Pons (tissue), 1 donor: ENCODE measurements around the gene CHRD.
"Not testable (repeated sequence)": the region's sequence is repeated elsewhere in the genome, so short reads cannot be mapped to it uniquely, and the experiment has no call there.

Experiments used
- DNase-seq: peaks from one replicate; pipeline ENCODE4 v3.0.0-alpha.2; 2016; ENCODE audit warnings: low spot score

The CHRD gene

DNA sequence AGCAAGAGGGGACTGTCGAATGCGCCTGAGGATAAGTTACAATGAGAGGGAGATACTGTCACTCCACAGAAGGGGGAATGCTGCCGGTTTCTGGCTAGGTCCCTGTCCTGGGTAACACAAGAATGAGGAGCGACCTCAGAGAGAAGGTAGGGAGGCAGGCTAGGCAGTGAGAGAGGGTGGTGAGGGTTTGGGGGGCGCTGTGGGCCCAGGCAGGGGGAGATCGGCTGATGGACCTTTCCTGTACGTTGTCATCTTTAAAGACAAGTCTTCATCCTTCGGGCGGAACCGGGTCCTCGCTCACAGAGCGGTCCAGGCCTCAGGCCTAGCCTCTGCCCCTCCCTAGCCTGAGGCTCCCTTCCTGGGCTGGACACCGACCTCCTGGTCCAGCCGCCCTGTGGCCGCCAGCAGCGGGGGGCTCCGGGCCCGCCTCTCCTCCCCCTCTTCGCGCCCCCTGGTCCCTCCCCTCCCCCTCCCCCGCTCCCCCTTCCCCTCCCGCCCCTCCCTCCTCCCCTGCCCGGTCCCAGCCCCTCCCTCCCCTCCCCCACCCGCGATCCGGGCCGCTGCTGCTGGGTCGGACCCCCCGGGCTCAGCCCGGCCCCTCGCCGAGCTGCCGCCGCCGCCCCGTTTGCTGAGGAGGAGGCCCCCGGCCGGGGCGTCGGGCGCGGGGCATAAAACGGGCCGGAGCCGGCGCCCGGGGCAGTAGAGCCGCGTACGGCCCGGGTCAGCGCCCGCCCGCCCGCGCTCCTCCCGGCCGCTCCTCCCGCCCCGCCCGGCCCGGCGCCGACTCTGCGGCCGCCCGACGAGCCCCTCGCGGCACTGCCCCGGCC is at the start of gene CHRD:
CHRD (plus strand) TSS at position 697 of the 827 bp plus-strand sequence. CDS start 265 bp downstream, outside the sequence.
- DNase-seq, result no peak

GRCh38 chr3:184332370-184333090 is 47.3 kb upstream of the CHRD start:
- no peak for DNase-seq

GRCh38 chr3:184333190-184333589 is 46.7 kb upstream of the CHRD start:
- no peak for DNase-seq

DNA sequence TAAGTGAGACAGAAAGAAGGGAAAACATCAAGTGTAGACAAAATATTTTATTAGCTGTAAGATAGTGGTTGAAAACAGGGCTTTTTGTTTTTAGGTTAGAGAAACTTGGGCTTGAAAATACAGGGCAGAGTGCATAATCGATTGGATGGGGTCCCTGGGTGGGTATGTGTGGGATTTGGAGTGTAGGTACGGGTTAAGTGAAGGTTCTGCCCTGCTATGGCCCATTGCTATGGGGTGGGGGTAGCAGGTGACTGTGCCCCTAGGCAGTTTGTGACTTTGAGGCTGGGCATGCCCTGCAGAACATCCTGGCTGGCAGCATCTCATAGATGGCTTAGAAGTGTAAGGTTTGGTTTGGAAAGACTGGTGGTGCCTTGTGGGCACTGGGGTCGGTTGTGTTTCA is 46.2 kb upstream of the CHRD start:
- DNase-seq, result no peak

- DNase-seq, result no peak
These were observed 45.2 kb upstream of the CHRD start for GRCh38 chr3:184334470-184335158.

DNA sequence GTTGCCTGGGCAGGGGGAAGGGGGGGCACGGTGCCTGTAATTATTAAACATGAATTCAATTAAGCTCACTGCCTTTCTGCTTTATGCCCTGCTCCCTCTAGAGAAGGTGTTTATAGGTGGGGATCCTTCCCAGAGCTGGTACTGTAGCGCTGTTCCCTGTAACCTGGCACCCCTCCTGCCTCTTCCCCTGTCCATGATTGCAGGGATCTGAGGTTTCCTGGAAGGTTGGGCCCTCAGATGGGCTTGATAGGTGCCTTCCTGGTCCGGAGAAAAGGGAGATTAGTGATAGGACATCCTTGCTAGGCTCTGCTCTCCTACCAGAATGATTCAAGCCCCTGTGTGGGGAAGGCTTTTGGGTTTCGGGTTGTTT is 44.6 kb upstream of the CHRD start:
- no peak for DNase-seq

GRCh38 chr3:184335661-184336546 is 44.0 kb upstream of the CHRD start:
- peak; percentile 68 for DNase-seq

GRCh38 chr3:184336547-184337398 is 43.1 kb upstream of the CHRD start:
- DNase-seq, result peak; percentile 91

DNA sequence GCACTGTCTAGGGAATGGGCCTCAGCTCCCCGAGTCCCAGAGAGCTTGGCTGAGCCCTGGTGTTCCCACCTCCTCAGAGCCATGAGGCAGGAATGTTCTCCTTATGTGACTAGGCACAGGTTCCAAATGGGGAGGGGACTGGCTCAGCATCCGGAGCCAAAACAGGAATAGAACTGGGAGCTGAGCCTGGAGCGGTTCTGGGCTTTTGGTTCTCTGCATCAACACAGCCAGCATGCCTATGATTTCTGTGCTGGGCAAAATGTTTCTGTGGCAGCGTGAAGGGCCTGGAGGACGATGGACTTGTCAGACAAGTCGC is 42.5 kb upstream of the CHRD start, which contains the start of gene FAM131A:
FAM131A (plus strand) TSS at position 202 of the 316 bp plus-strand sequence; CDS start at position 233, 31 bp downstream.
- DNase-seq, result peak; percentile 64

- no peak for DNase-seq
These were observed 41.9 kb upstream of the CHRD start for GRCh38 chr3:184337981-184338380.

- DNase-seq, result peak; percentile 60
These were observed 41.3 kb upstream of the CHRD start for GRCh38 chr3:184338511-184338945.

DNA sequence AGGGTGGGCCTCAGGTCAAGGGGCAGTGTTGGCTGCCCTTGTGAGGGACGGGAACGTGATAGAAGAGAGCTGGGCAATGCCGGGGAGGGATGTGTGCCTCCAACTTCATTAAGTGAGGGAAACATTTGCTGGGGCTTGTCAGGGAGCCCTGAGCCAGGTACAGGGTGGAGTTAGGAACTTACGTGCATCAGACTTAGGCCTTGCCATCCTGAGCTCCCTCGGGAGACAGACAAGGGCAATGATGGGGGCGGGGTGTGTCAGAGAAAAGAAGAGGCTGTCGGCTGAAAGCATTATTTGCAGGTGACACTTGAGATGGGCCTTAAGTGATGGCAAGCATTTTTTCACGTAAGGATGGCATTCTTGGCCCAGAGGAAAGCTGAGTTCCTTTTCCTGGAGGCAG is 40.9 kb upstream of the CHRD start:
- no peak for DNase-seq

GRCh38 chr3:184339451-184340135 is 40.3 kb upstream of the CHRD start:
- not testable (repeated sequence) for DNase-seq

GRCh38 chr3:184341925-184342324 is 37.9 kb upstream of the CHRD start:
- no peak for DNase-seq

DNA sequence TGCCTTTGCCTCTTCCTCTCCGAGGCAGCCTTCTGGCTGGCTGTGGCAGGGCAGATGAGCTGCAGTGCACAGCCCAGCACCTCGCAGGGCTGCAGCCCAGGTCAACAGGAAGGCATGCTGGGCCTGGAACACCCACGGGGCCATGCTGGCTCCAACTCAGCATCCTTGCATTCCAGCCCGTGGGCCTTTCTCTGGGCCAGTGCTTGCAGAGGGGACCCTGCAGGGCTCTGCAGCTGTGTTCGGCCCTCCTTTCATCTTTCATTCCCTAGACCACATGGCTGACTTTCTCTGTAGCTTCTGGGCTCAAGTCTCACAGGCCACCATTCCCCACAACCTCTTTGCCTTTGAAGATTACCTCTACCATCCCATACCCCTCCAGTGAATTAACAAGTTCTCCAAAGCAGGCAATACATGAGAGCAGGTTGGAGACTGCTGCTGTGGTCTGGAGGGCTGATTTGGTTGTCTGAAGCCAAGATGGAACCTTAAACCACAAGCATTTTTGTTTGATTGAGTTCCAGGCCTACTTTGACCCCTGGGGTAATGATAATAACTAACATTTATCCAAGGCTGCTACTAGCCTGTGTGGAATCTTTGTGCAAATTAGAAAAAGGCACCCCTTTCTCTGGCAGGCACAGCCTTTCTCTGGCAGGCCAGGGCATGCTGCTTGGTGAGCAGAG is 36.5 kb upstream of the CHRD start:
- DNase-seq, result no peak

DNA sequence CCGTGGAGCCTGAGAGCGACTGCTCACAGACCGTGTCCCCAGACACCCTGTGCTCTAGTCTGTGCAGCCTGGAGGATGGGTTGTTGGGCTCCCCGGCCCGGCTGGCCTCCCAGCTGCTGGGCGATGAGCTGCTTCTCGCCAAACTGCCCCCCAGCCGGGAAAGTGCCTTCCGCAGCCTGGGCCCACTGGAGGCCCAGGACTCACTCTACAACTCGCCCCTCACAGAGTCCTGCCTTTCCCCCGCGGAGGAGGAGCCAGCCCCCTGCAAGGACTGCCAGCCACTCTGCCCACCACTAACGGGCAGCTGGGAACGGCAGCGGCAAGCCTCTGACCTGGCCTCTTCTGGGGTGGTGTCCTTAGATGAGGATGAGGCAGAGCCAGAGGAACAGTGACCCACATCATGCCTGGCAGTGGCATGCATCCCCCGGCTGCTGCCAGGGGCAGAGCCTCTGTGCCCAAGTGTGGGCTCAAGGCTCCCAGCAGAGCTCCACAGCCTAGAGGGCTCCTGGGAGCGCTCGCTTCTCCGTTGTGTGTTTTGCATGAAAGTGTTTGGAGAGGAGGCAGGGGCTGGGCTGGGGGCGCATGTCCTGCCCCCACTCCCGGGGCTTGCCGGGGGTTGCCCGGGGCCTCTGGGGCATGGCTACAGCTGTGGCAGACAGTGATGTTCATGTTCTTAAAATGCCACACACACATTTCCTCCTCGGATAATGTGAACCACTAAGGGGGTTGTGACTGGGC is 35.1 kb upstream of the CHRD start:
- DNase-seq, result no peak

DNA sequence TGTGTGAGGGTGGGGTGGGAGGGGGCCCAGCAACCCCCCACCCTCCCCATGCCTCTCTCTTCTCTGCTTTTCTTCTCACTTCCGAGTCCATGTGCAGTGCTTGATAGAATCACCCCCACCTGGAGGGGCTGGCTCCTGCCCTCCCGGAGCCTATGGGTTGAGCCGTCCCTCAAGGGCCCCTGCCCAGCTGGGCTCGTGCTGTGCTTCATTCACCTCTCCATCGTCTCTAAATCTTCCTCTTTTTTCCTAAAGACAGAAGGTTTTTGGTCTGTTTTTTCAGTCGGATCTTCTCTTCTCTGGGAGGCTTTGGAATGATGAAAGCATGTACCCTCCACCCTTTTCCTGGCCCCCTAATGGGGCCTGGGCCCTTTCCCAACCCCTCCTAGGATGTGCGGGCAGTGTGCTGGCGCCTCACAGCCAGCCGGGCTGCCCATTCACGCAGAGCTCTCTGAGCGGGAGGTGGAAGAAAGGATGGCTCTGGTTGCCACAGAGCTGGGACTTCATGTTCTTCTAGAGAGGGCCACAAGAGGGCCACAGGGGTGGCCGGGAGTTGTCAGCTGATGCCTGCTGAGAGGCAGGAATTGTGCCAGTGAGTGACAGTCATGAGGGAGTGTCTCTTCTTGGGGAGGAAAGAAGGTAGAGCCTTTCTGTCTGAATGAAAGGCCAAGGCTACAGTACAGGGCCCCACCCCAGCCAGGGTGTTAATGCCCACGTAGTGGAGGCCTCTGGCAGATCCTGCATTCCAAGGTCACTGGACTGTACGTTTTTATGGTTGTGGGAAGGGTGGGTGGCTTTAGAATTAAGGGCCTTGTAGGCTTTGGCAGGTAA is 34.3 kb upstream of the CHRD start:
- peak; percentile 98 for DNase-seq
